ENCODE results near the gene RBBP5.

The RBBP5 gene

GRCh38 chr1:205053296-205053695, 68.5 kb downstream of the RBBP5 start:
- H3K9ac ChIP-seq (ENCODE audit: low read length), result no peak overlapping the region
- no peak overlapping the region for H3K4me3 ChIP-seq (ENCODE audit: low read length)
- H3K36me3 ChIP-seq (ENCODE audit: control insufficient read depth, low read depth, low read length), result no peaks in the 10 kb centered on the region
- H3K27ac ChIP-seq (ENCODE audit: low read length), result no peak overlapping the region
- no peaks in the 10 kb centered on the region for H3K9me3 ChIP-seq (ENCODE audit: control insufficient read depth, low read depth, low read length)
- no peaks in the 10 kb centered on the region for H3K27me3 ChIP-seq (ENCODE audit: control insufficient read depth, insufficient read depth, low read length)
- no peaks in the 10 kb centered on the region for H3K4me1 ChIP-seq (ENCODE audit: control insufficient read depth, low read depth, low read length)

- Histone ChIP-seq H3K27me3 (ENCODE audit: control insufficient read depth, insufficient read depth, low read length) (no peaks in the 10 kb centered on the region), H3K4me3 (ENCODE audit: low read length) (no peak overlapping the region), H3K4me1 (ENCODE audit: control insufficient read depth, low read depth, low read length) (no peaks in the 10 kb centered on the region), H3K36me3 (ENCODE audit: control insufficient read depth, low read depth, low read length) (no peaks in the 10 kb centered on the region), H3K27ac (ENCODE audit: low read length) (no peak overlapping the region), H3K9ac (ENCODE audit: low read length) (no peak overlapping the region), H3K9me3 (ENCODE audit: control insufficient read depth, low read depth, low read length) (no peaks in the 10 kb centered on the region)
Measured at GRCh38 chr1:205052690-205053089, 69.1 kb downstream of the RBBP5 start.

- H3K4me3 ChIP-seq (ENCODE audit: low read length), result no peak overlapping the region
- no peaks in the 10 kb centered on the region for H3K36me3 ChIP-seq (ENCODE audit: control insufficient read depth, low read depth, low read length)
- H3K27me3 ChIP-seq (ENCODE audit: control insufficient read depth, insufficient read depth, low read length), result peaks cover 10% of the 10 kb centered on the region
- no peak overlapping the region for H3K9ac ChIP-seq (ENCODE audit: low read length)
- peaks cover 11% of the 10 kb centered on the region for H3K4me1 ChIP-seq (ENCODE audit: control insufficient read depth, low read depth, low read length)
- H3K9me3 ChIP-seq (ENCODE audit: control insufficient read depth, low read depth, low read length), result no peaks in the 10 kb centered on the region
- H3K27ac ChIP-seq (ENCODE audit: low read length), result no peak overlapping the region
Measured at GRCh38 chr1:205049479-205049878, 72.3 kb downstream of the RBBP5 start.

GRCh38 chr1:205048382-205048781, 73.4 kb downstream of the RBBP5 start:
- H3K27me3 ChIP-seq (ENCODE audit: control insufficient read depth, insufficient read depth, low read length), result peaks cover 21% of the 10 kb centered on the region
- H3K36me3 ChIP-seq (ENCODE audit: control insufficient read depth, low read depth, low read length), result no peaks in the 10 kb centered on the region
- peaks cover 19% of the 10 kb centered on the region for H3K4me1 ChIP-seq (ENCODE audit: control insufficient read depth, low read depth, low read length)

GRCh38 chr1:205047764-205048231, 74.0 kb downstream of the RBBP5 start:
- Histone ChIP-seq H3K27ac (ENCODE audit: low read length) (no peak overlapping the region), H3K9ac (ENCODE audit: low read length) (no peak overlapping the region), H3K4me3 (ENCODE audit: low read length) (no peak overlapping the region), H3K27me3 (ENCODE audit: control insufficient read depth, insufficient read depth, low read length) (peaks cover 25% of the 10 kb centered on the region), H3K36me3 (ENCODE audit: control insufficient read depth, low read depth, low read length) (no peaks in the 10 kb centered on the region), H3K9me3 (ENCODE audit: control insufficient read depth, low read depth, low read length) (no peaks in the 10 kb centered on the region), H3K4me1 (ENCODE audit: control insufficient read depth, low read depth, low read length) (peaks cover 20% of the 10 kb centered on the region)

More at GRCh38 chr1:205048382-205048781, 73.4 kb downstream of the RBBP5 start:
- Histone ChIP-seq H3K9ac (ENCODE audit: low read length) (no peak overlapping the region), H3K9me3 (ENCODE audit: control insufficient read depth, low read depth, low read length) (no peaks in the 10 kb centered on the region), H3K4me3 (ENCODE audit: low read length) (no peak overlapping the region), H3K27ac (ENCODE audit: low read length) (no peak overlapping the region)

- Histone ChIP-seq H3K9me3 (ENCODE audit: control insufficient read depth, low read depth, low read length) (no peaks in the 10 kb centered on the region), H3K27me3 (ENCODE audit: control insufficient read depth, insufficient read depth, low read length) (peaks cover 34% of the 10 kb centered on the region), H3K36me3 (ENCODE audit: control insufficient read depth, low read depth, low read length) (no peaks in the 10 kb centered on the region), H3K9ac (ENCODE audit: low read length) (no peak overlapping the region), H3K4me3 (ENCODE audit: low read length) (no peak overlapping the region), H3K4me1 (ENCODE audit: control insufficient read depth, low read depth, low read length) (peaks cover 20% of the 10 kb centered on the region), H3K27ac (ENCODE audit: low read length) (no peak overlapping the region)
Measured at GRCh38 chr1:205046870-205047269, 74.9 kb downstream of the RBBP5 start.

- Histone ChIP-seq H3K4me1 (ENCODE audit: control insufficient read depth, low read depth, low read length) (peaks cover 20% of the 10 kb centered on the region), H3K27me3 (ENCODE audit: control insufficient read depth, insufficient read depth, low read length) (peaks cover 44% of the 10 kb centered on the region), H3K9me3 (ENCODE audit: control insufficient read depth, low read depth, low read length) (no peaks in the 10 kb centered on the region), H3K9ac (ENCODE audit: low read length) (no peak overlapping the region), H3K36me3 (ENCODE audit: control insufficient read depth, low read depth, low read length) (no peaks in the 10 kb centered on the region), H3K27ac (ENCODE audit: low read length) (no peak overlapping the region), H3K4me3 (ENCODE audit: low read length) (no peak overlapping the region)
Measured at GRCh38 chr1:205045146-205045545, 76.6 kb downstream of the RBBP5 start.

GRCh38 chr1:205044741-205045140, 77.0 kb downstream of the RBBP5 start:
- peaks cover 20% of the 10 kb centered on the region for H3K4me1 ChIP-seq (ENCODE audit: control insufficient read depth, low read depth, low read length)
- H3K27me3 ChIP-seq (ENCODE audit: control insufficient read depth, insufficient read depth, low read length), result peaks cover 44% of the 10 kb centered on the region

GRCh38 chr1:205043866-205044265, 77.9 kb downstream of the RBBP5 start:
- H3K9me3 ChIP-seq (ENCODE audit: control insufficient read depth, low read depth, low read length), result no peaks in the 10 kb centered on the region
- H3K4me3 ChIP-seq (ENCODE audit: low read length), result peak overlapping the region; percentile 40
- no peaks in the 10 kb centered on the region for H3K36me3 ChIP-seq (ENCODE audit: control insufficient read depth, low read depth, low read length)
- H3K27ac ChIP-seq (ENCODE audit: low read length), result no peak overlapping the region
- H3K9ac ChIP-seq (ENCODE audit: low read length), result no peak overlapping the region
- H3K27me3 ChIP-seq (ENCODE audit: control insufficient read depth, insufficient read depth, low read length), result peaks cover 44% of the 10 kb centered on the region
- H3K4me1 ChIP-seq (ENCODE audit: control insufficient read depth, low read depth, low read length), result peaks cover 20% of the 10 kb centered on the region

More at GRCh38 chr1:205044741-205045140, 77.0 kb downstream of the RBBP5 start:
- H3K4me3 ChIP-seq (ENCODE audit: low read length), result no peak overlapping the region
- no peak overlapping the region for H3K27ac ChIP-seq (ENCODE audit: low read length)
- no peak overlapping the region for H3K9ac ChIP-seq (ENCODE audit: low read length)
- H3K9me3 ChIP-seq (ENCODE audit: control insufficient read depth, low read depth, low read length), result no peaks in the 10 kb centered on the region
- no peaks in the 10 kb centered on the region for H3K36me3 ChIP-seq (ENCODE audit: control insufficient read depth, low read depth, low read length)

- no peaks in the 10 kb centered on the region for H3K36me3 ChIP-seq (ENCODE audit: control insufficient read depth, low read depth, low read length)
- H3K27me3 ChIP-seq (ENCODE audit: control insufficient read depth, insufficient read depth, low read length), result peaks cover 44% of the 10 kb centered on the region
- no peak within 1 kb of the TSS for H3K9ac ChIP-seq (ENCODE audit: low read length)
- no peak within 1 kb of the TSS for H3K27ac ChIP-seq (ENCODE audit: low read length)
- no peaks in the 10 kb centered on the region for H3K9me3 ChIP-seq (ENCODE audit: control insufficient read depth, low read depth, low read length)
- H3K4me1 ChIP-seq (ENCODE audit: control insufficient read depth, low read depth, low read length), result peaks cover 20% of the 10 kb centered on the region
- H3K4me3 ChIP-seq (ENCODE audit: low read length), result peak within 1 kb of the TSS; percentile 40
Measured at GRCh38 chr1:205042911-205043806, 78.6 kb downstream of the RBBP5 start, which contains the start of gene CNTN2. Gene CNTN2, plus strand, starts transcription at chr1:205043212. Its CDS starts 9,974 bp downstream, at chr1:205053186.

- H3K4me1 ChIP-seq (ENCODE audit: control insufficient read depth, low read depth, low read length), result peaks cover 20% of the 10 kb centered on the region
- peaks cover 44% of the 10 kb centered on the region for H3K27me3 ChIP-seq (ENCODE audit: control insufficient read depth, insufficient read depth, low read length)
- H3K27ac ChIP-seq (ENCODE audit: low read length), result no peak overlapping the region
- no peak overlapping the region for H3K4me3 ChIP-seq (ENCODE audit: low read length)
- no peaks in the 10 kb centered on the region for H3K9me3 ChIP-seq (ENCODE audit: control insufficient read depth, low read depth, low read length)
- H3K36me3 ChIP-seq (ENCODE audit: control insufficient read depth, low read depth, low read length), result no peaks in the 10 kb centered on the region
- no peak overlapping the region for H3K9ac ChIP-seq (ENCODE audit: low read length)
Measured at GRCh38 chr1:205041998-205042910, 79.5 kb downstream of the RBBP5 start.
